Measurements from ENCODE around the gene CLCF1. TPM values are rescaled to one million over a fixed set of nuclear protein-coding genes. Genes with fewer than 3 reads are reported as not detected.

CLCF1 gene
- total and polyA plus RNA-seq, 10 of the 15 experiments (the other 5 are each of a cell fraction or from before 2014, with no cell fraction given) = 0.16 to 2.1 (median 0.63) TPM; not detected in 1

DNA sequence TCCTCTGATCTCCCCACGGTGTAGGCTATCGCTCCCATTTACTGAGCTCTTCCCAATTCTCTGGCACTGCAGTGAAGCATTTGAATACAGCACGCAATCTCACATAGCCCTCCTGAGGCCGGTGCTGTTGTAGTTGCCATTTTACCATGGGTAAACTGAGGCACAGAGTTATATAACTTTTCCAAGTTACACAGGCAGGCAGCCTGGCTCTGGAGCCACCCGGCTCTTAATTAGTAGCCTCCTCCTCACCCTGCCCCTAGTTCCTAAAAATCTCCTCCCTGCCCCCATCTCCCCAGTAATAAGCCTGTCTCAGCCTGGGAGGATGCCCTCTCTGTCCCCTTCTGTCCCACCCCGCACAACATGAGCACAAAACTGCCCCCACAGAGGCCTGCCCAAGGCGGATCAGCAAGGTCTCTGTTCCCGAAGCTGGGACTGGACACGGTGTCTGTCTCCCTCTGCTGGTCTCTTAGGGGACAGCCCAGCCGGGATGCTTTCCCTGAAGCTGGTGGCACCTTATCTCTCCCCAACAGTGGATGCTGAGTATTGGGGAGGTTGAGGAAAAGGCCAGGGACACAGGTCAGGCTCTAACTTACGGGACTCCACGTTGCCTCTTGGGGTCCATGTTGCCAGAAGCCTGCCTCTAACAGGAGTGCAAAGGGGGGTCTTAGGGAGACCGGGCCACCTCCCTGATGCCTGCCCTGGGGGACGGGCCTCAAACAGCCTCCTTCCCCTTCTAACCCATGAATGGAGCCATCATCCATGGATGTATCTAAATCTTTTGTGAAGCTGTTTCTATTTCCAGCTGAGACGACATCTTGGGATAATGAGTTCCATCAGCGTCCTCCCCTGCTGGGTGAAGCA, 9.1 kb upstream of the CLCF1 start (continued):
- no peak for TF ChIP-seq NR2C1 (IDR thresholded peaks at IDR 0.05)
- TF ChIP-seq CREM (IDR thresholded peaks at IDR 0.05; ENCODE audit: low read depth) = no peak
- TF ChIP-seq, protein P1, sequence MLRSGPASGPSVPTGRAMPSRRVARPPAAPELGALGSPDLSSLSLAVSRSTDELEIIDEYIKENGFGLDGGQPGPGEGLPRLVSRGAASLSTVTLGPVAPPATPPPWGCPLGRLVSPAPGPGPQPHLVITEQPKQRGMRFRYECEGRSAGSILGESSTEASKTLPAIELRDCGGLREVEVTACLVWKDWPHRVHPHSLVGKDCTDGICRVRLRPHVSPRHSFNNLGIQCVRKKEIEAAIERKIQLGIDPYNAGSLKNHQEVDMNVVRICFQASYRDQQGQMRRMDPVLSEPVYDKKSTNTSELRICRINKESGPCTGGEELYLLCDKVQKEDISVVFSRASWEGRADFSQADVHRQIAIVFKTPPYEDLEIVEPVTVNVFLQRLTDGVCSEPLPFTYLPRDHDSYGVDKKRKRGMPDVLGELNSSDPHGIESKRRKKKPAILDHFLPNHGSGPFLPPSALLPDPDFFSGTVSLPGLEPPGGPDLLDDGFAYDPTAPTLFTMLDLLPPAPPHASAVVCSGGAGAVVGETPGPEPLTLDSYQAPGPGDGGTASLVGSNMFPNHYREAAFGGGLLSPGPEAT (IDR thresholded peaks at IDR 0.05; ENCODE audit: low read depth) = no peak
- no peak for TF ChIP-seq SUPT20H (IDR thresholded peaks at IDR 0.05; ENCODE audit: borderline replicate concordance, control insufficient read depth, low read depth, low read length)
- TF ChIP-seq EED (IDR thresholded peaks at IDR 0.05; ENCODE audit: low read depth) = no peak
- TF ChIP-seq FOXM1 (IDR thresholded peaks at IDR 0.05; ENCODE audit: low read depth, low read length) = no peak
- TF ChIP-seq ZNF274 (IDR thresholded peaks at IDR 0.05; ENCODE audit: insufficient read depth, insufficient read length) = no peak
- TF ChIP-seq MTA2 (IDR thresholded peaks at IDR 0.05; ENCODE audit: low read depth) = no peak; the same call in 1 of the 2 replicates
- TF ChIP-seq SREBF1 (IDR thresholded peaks at IDR 0.05; ENCODE audit: low read length) = no peak
- TF ChIP-seq CTCF (IDR thresholded peaks at IDR 0.05 in 2 of 3, conservative IDR thresholded peaks at IDR 0.05 in 1 of 3; ENCODE audit: control insufficient read depth in 2 of 3, extremely low read depth in 1 of 3, insufficient read depth in 1 of 3, low read depth in 3 of 3, low read length in 3 of 3) = peak; percentile 99; a peak in 5 of 6 replicates
- TF ChIP-seq E2F4 (IDR thresholded peaks at IDR 0.05; ENCODE audit: low read depth, low read length) = no peak
- no peak for TF ChIP-seq CEBPZ (IDR thresholded peaks at IDR 0.05; ENCODE audit: low read depth, low read length)
- TF ChIP-seq PAX5 (IDR thresholded peaks at IDR 0.05; ENCODE audit: borderline replicate concordance, low read depth, low read length) = no peak
- no peak for TF ChIP-seq MTA3 (IDR thresholded peaks at IDR 0.05; ENCODE audit: borderline replicate concordance, low read length)
- no peak for TF ChIP-seq HDAC2 (IDR thresholded peaks at IDR 0.05)
- no peak for TF ChIP-seq NR2C2 (IDR thresholded peaks at IDR 0.05; ENCODE audit: borderline replicate concordance, control insufficient read depth, insufficient read length, low read depth)
- TF ChIP-seq, protein P2, sequence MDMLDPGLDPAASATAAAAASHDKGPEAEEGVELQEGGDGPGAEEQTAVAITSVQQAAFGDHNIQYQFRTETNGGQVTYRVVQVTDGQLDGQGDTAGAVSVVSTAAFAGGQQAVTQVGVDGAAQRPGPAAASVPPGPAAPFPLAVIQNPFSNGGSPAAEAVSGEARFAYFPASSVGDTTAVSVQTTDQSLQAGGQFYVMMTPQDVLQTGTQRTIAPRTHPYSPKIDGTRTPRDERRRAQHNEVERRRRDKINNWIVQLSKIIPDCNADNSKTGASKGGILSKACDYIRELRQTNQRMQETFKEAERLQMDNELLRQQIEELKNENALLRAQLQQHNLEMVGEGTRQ (IDR thresholded peaks at IDR 0.05; ENCODE audit: borderline replicate concordance, low read depth, low read length) = no peak
- TF ChIP-seq ZSCAN29 (IDR thresholded peaks at IDR 0.05) = no peak
- TF ChIP-seq MEF2A (IDR thresholded peaks at IDR 0.05; ENCODE audit: insufficient read depth, low read depth, low read length) = no peak
- peak; percentile 99 for TF ChIP-seq RAD21 (IDR thresholded peaks at IDR 0.05; ENCODE audit: insufficient read depth, low read depth, low read length)
- no peak for TF ChIP-seq CBFB (IDR thresholded peaks at IDR 0.05; ENCODE audit: low read depth)
- peak; percentile 33 for TF ChIP-seq IKZF1 (conservative IDR thresholded peaks at IDR 0.05)
